A673 (cell line): ENCODE data around the gene BRPF3. TPM values are rescaled to one million over a fixed set of nuclear protein-coding genes. Genes with fewer than 3 reads are reported as not detected.

Experiments used
- BruUV-seq: library from RNA; stranded (reverse); fragments of 400-500 nt; replicated peaks from 2 replicates; lab custom pipeline; 2021; lab: Mats Ljungman, UMichigan
- CTCF ChIA-PET: fragments of 300-600 bp; sonication (Branson Sonifier 250); formaldehyde crosslinking; loops from one replicate; lab custom pipeline; 2022; ENCODE audit warnings: antibody characterized with exemption; lab: Charles Lee
- POLR2A ChIA-PET: fragments of 300-600 bp; sonication (Branson Sonifier 250); formaldehyde crosslinking; loops from one replicate; lab custom pipeline; 2022; ENCODE audit warnings: antibody characterized with exemption; ENCODE audit not compliant: low non-redundant PET; lab: Charles Lee
- DNase-seq: peaks from one replicate; pipeline ENCODE4 v3.0.0-alpha.2; 2015; ENCODE audit warnings: low spot score
- H3K27ac ChIP-seq: fragments of 200-600 bp; sonication (generic); 2 replicates; pipeline ENCODE4 v1.5.1; 2016; ENCODE audit warnings: mixed run types, low read depth, mild to moderate bottlenecking, mixed read lengths, antibody characterized with exemption, low read length; ENCODE audit not compliant: poor library complexity, severe bottlenecking
- H3K27me3 ChIP-seq: fragments of 200-600 bp; sonication (generic); replicated peaks from 2 replicates; pipeline ENCODE4 v1.6.1; 2017; ENCODE audit warnings: mixed run types, low read depth, mild to moderate bottlenecking, mixed read lengths, antibody characterized with exemption, low read length; ENCODE audit not compliant: insufficient read depth, poor library complexity
- H3K36me3 ChIP-seq: fragments of 200-600 bp; sonication (generic); 2 replicates; pipeline ENCODE4 v1.6.1; 2016; ENCODE audit warnings: mixed run types, mild to moderate bottlenecking, mixed read lengths, antibody characterized with exemption, low read length; ENCODE audit not compliant: insufficient read depth, poor library complexity, severe bottlenecking
- H3K4me1 ChIP-seq: fragments of 200-600 bp; sonication (generic); 2 replicates; pipeline ENCODE4 v1.6.1; 2017; ENCODE audit warnings: mixed run types, mild to moderate bottlenecking, mixed read lengths, antibody characterized with exemption, low read length; ENCODE audit not compliant: insufficient read depth, poor library complexity, severe bottlenecking
- H3K4me3 ChIP-seq: fragments of 200-600 bp; sonication (generic); 2 replicates; pipeline ENCODE4 v1.5.1; 2016; ENCODE audit warnings: low read depth, mixed run types, mild to moderate bottlenecking, mixed read lengths, low read length; ENCODE audit not compliant: poor library complexity, severe bottlenecking
- H3K9me3 ChIP-seq: fragments of 200-600 bp; sonication (generic); 2 replicates; pipeline ENCODE4 v1.6.1; 2016; ENCODE audit warnings: mixed run types, low read depth, mild to moderate bottlenecking, mixed read lengths, antibody characterized with exemption, low read length; ENCODE audit not compliant: poor library complexity, severe bottlenecking
- CTCF ChIP-seq: fragments of 300-800, 200-600 bp; sonication (generic); conservative IDR thresholded peaks from 2 replicates; pipeline ENCODE4 v1.5.1; 2017; ENCODE audit warnings: low read depth, mild to moderate bottlenecking, antibody characterized with exemption, low read length, moderate library complexity, mixed read lengths
- EZH2 ChIP-seq: fragments of 200-600 bp; sonication (generic); IDR thresholded peaks from 2 replicates; pipeline ENCODE4 v1.6.1; 2017; ENCODE audit warnings: borderline replicate concordance, low read depth, mild to moderate bottlenecking, mixed read lengths, antibody characterized with exemption, low read length; ENCODE audit not compliant: poor library complexity, severe bottlenecking
- intact Hi-C: fragments of 100-400 bp; cut with micrococcal nuclease; formaldehyde crosslinking; loops from one replicate; pipeline ENCODE4 v1.10.0; 2022; ENCODE audit not compliant: unreplicated experiment
- total RNA-seq: library from RNA; stranded (reverse); gene quantifications from 2 replicates; pipeline ENCODE4 v1.2.3, GENCODE V29; 2021

BRPF3 gene
- total RNA-seq, 1 experiment from 2014 or later, result 39.3 TPM

- CTCF ChIA-PET, result no interaction called here
- Histone ChIP-seq H3K27ac (no peak overlapping the region), H3K4me1 (no peaks in the 10 kb centered on the region), H3K9me3 (no peaks in the 10 kb centered on the region), H3K27me3 (no peaks in the 10 kb centered on the region), H3K4me3 (no peak overlapping the region), H3K36me3 (no peaks in the 10 kb centered on the region)
- POLR2A ChIA-PET, result no interaction called here
- DNase-seq, result no peak
- TF ChIP-seq CTCF (no peak), EZH2 (no peak)
- intact Hi-C loops, result no loop called here
- no TSS peak for BruUV-seq
Observed at GRCh38 chr6:36272234-36272633, 75.7 kb downstream of the BRPF3 start.

- intact Hi-C loops, result no loop called here
- no peak for DNase-seq
- Histone ChIP-seq H3K27me3 (no peaks in the 10 kb centered on the region), H3K4me1 (no peaks in the 10 kb centered on the region), H3K9me3 (no peaks in the 10 kb centered on the region), H3K27ac (no peak overlapping the region), H3K36me3 (no peaks in the 10 kb centered on the region), H3K4me3 (no peak overlapping the region)
- no peak for TF ChIP-seq EZH2
- no peak for TF ChIP-seq CTCF
- ChIA-PET CTCF (no interaction called here), POLR2A (no interaction called here)
- BruUV-seq, result no TSS peak
Observed at GRCh38 chr6:36273067-36273466, 76.5 kb downstream of the BRPF3 start.

- H3K4me3 ChIP-seq, result no peak overlapping the region
- ChIA-PET POLR2A (no interaction called here), CTCF (no interaction called here)
- intact Hi-C loops, result no loop called here
- no TSS peak for BruUV-seq
- no peak overlapping the region for H3K27ac ChIP-seq
- no peak for TF ChIP-seq CTCF
- no peak for TF ChIP-seq EZH2
- no peaks in the 10 kb centered on the region for H3K27me3 ChIP-seq
- no peaks in the 10 kb centered on the region for H3K9me3 ChIP-seq
- no peaks in the 10 kb centered on the region for H3K4me1 ChIP-seq
- no peaks in the 10 kb centered on the region for H3K36me3 ChIP-seq
- no peak for DNase-seq
Observed at GRCh38 chr6:36273802-36274514, 77.4 kb downstream of the BRPF3 start.
